Measurements from ENCODE around the gene SLC8A3.
"Not testable (repeated sequence)": the region's sequence is repeated elsewhere in the genome, so short reads cannot be mapped to it uniquely, and the experiment has no call there.

SLC8A3 gene

GRCh38 chr14:70188659-70189455 is at the start of gene SLC8A3:
Gene SLC8A3, minus strand, starts transcription at chr14:70188951. Its CDS starts 20,529 bp downstream, at chr14:70168422.
- DNase-seq (ENCODE audit: low read depth), result peak; percentile 69
- H3K4me3 ChIP-seq (ENCODE audit: low read depth, low read length), result peak within 1 kb of the TSS; percentile 81
- no peak for TF ChIP-seq CTCF (IDR thresholded peaks at IDR 0.05; ENCODE audit: insufficient read depth, low read depth, low read length, missing control alignments)

GRCh38 chr14:70237710-70238109 is 49.0 kb upstream of the SLC8A3 start:
- no peak overlapping the region for H3K4me3 ChIP-seq (ENCODE audit: low read depth, low read length)
- no peak for DNase-seq (ENCODE audit: low read depth)
- TF ChIP-seq CTCF (IDR thresholded peaks at IDR 0.05; ENCODE audit: insufficient read depth, low read depth, low read length, missing control alignments), result no peak

GRCh38 chr14:70234066-70234950 is 45.6 kb upstream of the SLC8A3 start:
- TF ChIP-seq CTCF (IDR thresholded peaks at IDR 0.05; ENCODE audit: insufficient read depth, low read depth, low read length, missing control alignments), result no peak
- DNase-seq (ENCODE audit: low read depth), result no peak
- no peak overlapping the region for H3K4me3 ChIP-seq (ENCODE audit: low read depth, low read length)

- H3K4me3 ChIP-seq (ENCODE audit: low read depth, low read length); DNase-seq (ENCODE audit: low read depth): not testable (repeated sequence)
These were observed 43.2 kb upstream of the SLC8A3 start for GRCh38 chr14:70231756-70232544.

GRCh38 chr14:70229877-70230640 is 41.3 kb upstream of the SLC8A3 start:
- not testable (repeated sequence) for DNase-seq (ENCODE audit: low read depth); H3K4me3 ChIP-seq (ENCODE audit: low read depth, low read length)

- TF ChIP-seq CTCF (IDR thresholded peaks at IDR 0.05; ENCODE audit: insufficient read depth, low read depth, low read length, missing control alignments), result no peak
- DNase-seq (ENCODE audit: low read depth), result no peak
These were observed 25.1 kb upstream of the SLC8A3 start for GRCh38 chr14:70213721-70214282.

GRCh38 chr14:70212752-70213151 is 24.0 kb upstream of the SLC8A3 start:
- TF ChIP-seq CTCF (IDR thresholded peaks at IDR 0.05; ENCODE audit: insufficient read depth, low read depth, low read length, missing control alignments), result no peak
- no peak overlapping the region for H3K4me3 ChIP-seq (ENCODE audit: low read depth, low read length)
- no peak for DNase-seq (ENCODE audit: low read depth)

More at GRCh38 chr14:70213721-70214282, 25.1 kb upstream of the SLC8A3 start:
- no peak overlapping the region for H3K4me3 ChIP-seq (ENCODE audit: low read depth, low read length)

All from GM12865 (cell line).